ENCODE measurements around the gene ZEB1.

DNA sequence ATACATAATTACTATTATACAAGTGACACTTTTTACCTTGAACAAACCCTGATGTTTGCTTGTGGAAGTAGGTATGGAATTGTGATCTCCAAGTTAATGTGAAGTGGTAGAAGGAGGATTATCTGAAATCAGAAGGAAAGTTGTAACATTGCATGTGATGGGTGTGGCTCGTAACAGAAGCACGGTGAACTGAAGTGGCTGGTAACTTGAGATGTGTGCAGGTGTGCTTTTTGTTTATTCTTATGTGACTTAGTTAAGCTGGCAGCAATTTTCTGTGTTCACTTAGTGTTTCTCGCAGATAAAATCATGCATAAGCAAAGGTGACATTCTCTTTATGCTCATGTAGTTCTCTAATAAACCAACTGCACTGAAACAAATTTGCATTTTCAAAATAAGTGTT lies 82.3 kb downstream of the ZEB1 start:
- TF ChIP-seq, protein P1, sequence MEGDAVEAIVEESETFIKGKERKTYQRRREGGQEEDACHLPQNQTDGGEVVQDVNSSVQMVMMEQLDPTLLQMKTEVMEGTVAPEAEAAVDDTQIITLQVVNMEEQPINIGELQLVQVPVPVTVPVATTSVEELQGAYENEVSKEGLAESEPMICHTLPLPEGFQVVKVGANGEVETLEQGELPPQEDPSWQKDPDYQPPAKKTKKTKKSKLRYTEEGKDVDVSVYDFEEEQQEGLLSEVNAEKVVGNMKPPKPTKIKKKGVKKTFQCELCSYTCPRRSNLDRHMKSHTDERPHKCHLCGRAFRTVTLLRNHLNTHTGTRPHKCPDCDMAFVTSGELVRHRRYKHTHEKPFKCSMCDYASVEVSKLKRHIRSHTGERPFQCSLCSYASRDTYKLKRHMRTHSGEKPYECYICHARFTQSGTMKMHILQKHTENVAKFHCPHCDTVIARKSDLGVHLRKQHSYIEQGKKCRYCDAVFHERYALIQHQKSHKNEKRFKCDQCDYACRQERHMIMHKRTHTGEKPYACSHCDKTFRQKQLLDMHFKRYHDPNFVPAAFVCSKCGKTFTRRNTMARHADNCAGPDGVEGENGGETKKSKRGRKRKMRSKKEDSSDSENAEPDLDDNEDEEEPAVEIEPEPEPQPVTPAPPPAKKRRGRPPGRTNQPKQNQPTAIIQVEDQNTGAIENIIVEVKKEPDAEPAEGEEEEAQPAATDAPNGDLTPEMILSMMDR (tag by site-specific recombination; IDR thresholded peaks at IDR 0.05): no peak
- no peak for TF ChIP-seq ZNF416 (tag by site-specific recombination; IDR thresholded peaks at IDR 0.05)
- no peak for TF ChIP-seq ZNF121 (tag by site-specific recombination; IDR thresholded peaks at IDR 0.05)
- TF ChIP-seq ZNF302 (tag by site-specific recombination; IDR thresholded peaks at IDR 0.05; ENCODE audit: low read depth): no peak

All from HEK293 (cell line).